Suprapubic skin (tissue), 4 donors: ENCODE data around the gene FBXL20.

ENCODE experiments used
- CTCF ChIP-seq, 2 donors: fragments of 200-600 bp in 1 of 2; fragments of 450-650 bp in 1 of 2; sonication (generic) in 1 of 2; IDR thresholded peaks; one replicate each; pipeline ENCODE4 v1.5.1; 2016 to 2019; ENCODE audit warnings: antibody characterized with exemption in 2 of 2, mild to moderate bottlenecking in 1 of 2, moderate library complexity in 1 of 2
- EP300 ChIP-seq: sonication (generic); formaldehyde crosslinking; IDR thresholded peaks from one replicate; pipeline ENCODE4 v1.6.1; 2017; ENCODE audit warnings: antibody characterized with exemption
- POLR2A ChIP-seq, 2 donors: fragments of 450-650 bp; IDR thresholded peaks; one replicate each; pipeline ENCODE4 v1.6.1; 2017; ENCODE audit warnings: antibody characterized with exemption in 2 of 2, mild to moderate bottlenecking in 2 of 2, moderate library complexity in 2 of 2
- POLR2AphosphoS5 ChIP-seq, 3 donors: sonication (generic); formaldehyde crosslinking; IDR thresholded peaks; one replicate each; pipeline ENCODE4 v1.6.1; 2017; ENCODE audit warnings: antibody characterized with exemption in 3 of 3

- no peak for TF ChIP-seq CTCF (IDR thresholded peaks at IDR 0.05)
- TF ChIP-seq EP300 = no peak
- no peak for TF ChIP-seq POLR2A (IDR thresholded peaks at IDR 0.05)
- TF ChIP-seq POLR2AphosphoS5 (IDR thresholded peaks at IDR 0.05) = no peak
Observed at GRCh38 chr17:39360537-39360936, 40.9 kb downstream of the FBXL20 start.
